Mucosa of rectum (tissue), 2 donors: ENCODE results near the gene CACNG8.
"Not testable (repeated sequence)": the region's sequence is repeated elsewhere in the genome, so short reads cannot be mapped to it uniquely, and the experiment has no call there.

ENCODE experiments used
- H3K27ac ChIP-seq, 2 donors: one replicate each; pipeline ENCODE4 v1.7.0; 2013; ENCODE audit warnings: inconsistent platforms in 2 of 2, low read depth in 2 of 2, low read length in 2 of 2
- H3K27me3 ChIP-seq, 2 donors: one replicate each; pipeline ENCODE4 v1.7.0; 2013; ENCODE audit warnings: low read length in 2 of 2; ENCODE audit not compliant: control insufficient read depth in 2 of 2, insufficient read depth in 2 of 2
- H3K36me3 ChIP-seq, 2 donors: one replicate each; pipeline ENCODE4 v1.7.0; 2013; ENCODE audit warnings: low read length in 2 of 2; ENCODE audit not compliant: control insufficient read depth in 2 of 2, insufficient read depth in 2 of 2
- H3K4me1 ChIP-seq, 2 donors: one replicate each; pipeline ENCODE4 v1.7.0; 2013; ENCODE audit warnings: low read length in 2 of 2, mild to moderate bottlenecking in 1 of 2; ENCODE audit not compliant: control insufficient read depth in 2 of 2, insufficient read depth in 2 of 2
- H3K4me3 ChIP-seq, 2 donors: one replicate each; pipeline ENCODE4 v1.7.0; 2013; ENCODE audit warnings: low read length in 2 of 2
- H3K9ac ChIP-seq, 2 donors: one replicate each; pipeline ENCODE4 v1.7.0; 2013; ENCODE audit warnings: low read length in 2 of 2, low read depth in 1 of 2, mild to moderate bottlenecking in 1 of 2
- H3K9me3 ChIP-seq, 2 donors: one replicate each; pipeline ENCODE4 v1.7.0; 2013; ENCODE audit warnings: low read length in 2 of 2; ENCODE audit not compliant: control insufficient read depth in 2 of 2
- donor health status: healthy.
- donor health status: Normal muscosa, but diverticular disease.

CACNG8 gene

GRCh38 chr19:53945998-53946397 is 16.7 kb upstream of the CACNG8 start:
- Histone ChIP-seq H3K4me1 (no peaks in the 10 kb centered on the region), H3K27me3 (peaks cover 0 to 18% of the 10 kb centered on the region in 2 donors), H3K9me3 (no peaks in the 10 kb centered on the region), H3K27ac (no peak overlapping the region), H3K4me3 (no peak overlapping the region), H3K9ac (no peak overlapping the region), H3K36me3 (no peaks in the 10 kb centered on the region)

DNA sequence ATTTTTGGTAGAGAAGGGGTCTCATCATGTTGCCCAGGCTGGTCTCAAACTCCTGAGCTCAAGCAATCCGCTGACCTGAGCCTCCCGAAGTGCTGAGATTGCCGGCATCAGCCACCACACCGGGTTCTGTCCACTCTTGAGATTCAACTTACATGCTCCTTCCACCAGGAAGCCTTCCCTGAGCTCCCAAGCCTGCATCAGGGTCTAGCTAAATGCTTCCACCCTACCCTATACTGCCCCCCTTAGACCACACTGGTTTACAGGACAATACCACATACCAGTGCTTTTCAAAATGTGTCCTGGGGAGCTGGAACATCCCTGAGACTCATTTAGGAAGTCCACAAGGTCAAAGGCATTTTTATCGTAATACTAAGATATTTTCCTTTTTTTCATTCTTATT is 15.1 kb upstream of the CACNG8 start:
- Histone ChIP-seq H3K36me3 (no peaks in the 10 kb centered on the region), H3K27me3 (peaks cover 0 to 13% of the 10 kb centered on the region in 2 donors), H3K4me3 (no peak overlapping the region), H3K27ac (no peak overlapping the region), H3K9me3 (no peaks in the 10 kb centered on the region), H3K4me1 (no peaks in the 10 kb centered on the region), H3K9ac (no peak overlapping the region)

DNA sequence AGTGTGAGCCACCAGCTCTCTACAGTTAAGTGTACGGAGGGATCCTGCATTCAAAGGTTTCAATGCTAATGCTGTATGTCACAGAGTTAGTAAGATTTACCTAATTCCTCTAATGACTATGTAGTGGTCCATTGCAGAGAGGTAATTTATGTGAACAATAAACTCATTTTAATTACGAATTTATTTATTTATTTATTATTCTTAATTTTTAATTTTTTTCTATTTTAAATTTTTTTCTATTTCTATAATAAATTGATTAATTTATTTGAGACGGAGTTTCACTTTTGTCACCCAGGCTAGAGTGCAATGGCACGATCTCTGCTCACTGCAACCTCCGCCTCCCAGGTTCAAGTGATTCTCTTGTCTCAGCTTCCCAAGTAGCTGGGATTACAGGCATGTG is 14.1 kb upstream of the CACNG8 start:
- not testable (repeated sequence) for H3K9ac ChIP-seq, H3K9me3 ChIP-seq, H3K36me3 ChIP-seq, H3K4me1 ChIP-seq, H3K27me3 ChIP-seq, H3K27ac ChIP-seq, H3K4me3 ChIP-seq

DNA sequence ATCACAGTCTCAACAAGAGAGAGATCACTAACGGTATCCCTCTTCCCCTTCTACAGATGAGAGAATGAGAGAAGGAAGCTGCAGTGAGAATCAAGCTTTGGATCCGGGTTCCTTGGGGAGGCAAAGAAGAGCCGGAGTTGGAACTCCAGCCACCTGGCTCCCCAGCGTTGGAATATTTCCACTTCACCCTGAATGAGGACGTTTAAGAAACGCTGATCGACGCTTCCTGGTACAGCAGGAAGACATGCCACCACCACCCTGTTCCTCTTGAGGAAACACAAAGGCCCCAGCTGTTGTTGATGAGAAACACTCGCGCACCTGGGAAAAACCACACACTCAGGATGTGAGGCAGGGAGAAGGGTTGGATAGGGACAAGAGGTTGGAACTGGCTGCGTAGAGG is 11.3 kb upstream of the CACNG8 start:
- no peaks in the 10 kb centered on the region for H3K4me1 ChIP-seq
- no peaks in the 10 kb centered on the region for H3K36me3 ChIP-seq
- peaks cover 0 to 2% of the 10 kb centered on the region in 2 donors for H3K27me3 ChIP-seq

DNA sequence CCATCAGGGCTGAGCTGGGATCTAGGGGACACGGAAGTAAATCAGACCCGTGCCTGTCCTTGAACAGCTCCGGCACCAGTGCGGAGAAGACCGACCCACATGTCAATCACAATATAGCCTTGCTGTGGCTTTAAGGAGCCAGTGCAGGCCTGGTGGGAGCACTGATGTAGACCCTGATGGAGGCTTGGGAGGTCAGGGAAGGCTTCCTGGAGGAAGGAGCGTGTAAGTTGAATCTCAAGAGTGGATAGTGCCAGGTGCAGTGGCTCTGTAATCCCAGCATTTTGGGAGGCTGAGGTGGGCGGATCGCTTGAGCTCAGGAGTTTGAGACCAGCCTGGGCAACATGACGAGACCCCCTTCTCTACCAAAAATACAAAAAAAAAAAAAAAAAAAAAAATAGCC is 10.8 kb upstream of the CACNG8 start:
- H3K27ac ChIP-seq: no peak overlapping the region
- no peak overlapping the region for H3K4me3 ChIP-seq
- no peaks in the 10 kb centered on the region for H3K9me3 ChIP-seq
- H3K9ac ChIP-seq: no peak overlapping the region
- peaks cover 0 to 2% of the 10 kb centered on the region in 2 donors for H3K27me3 ChIP-seq
- no peaks in the 10 kb centered on the region for H3K4me1 ChIP-seq
- H3K36me3 ChIP-seq: no peaks in the 10 kb centered on the region

More for the DNA sequence above, 11.3 kb upstream of the CACNG8 start:
- Histone ChIP-seq H3K27ac (no peak overlapping the region), H3K4me3 (no peak overlapping the region), H3K9me3 (no peaks in the 10 kb centered on the region), H3K9ac (no peak overlapping the region)

DNA sequence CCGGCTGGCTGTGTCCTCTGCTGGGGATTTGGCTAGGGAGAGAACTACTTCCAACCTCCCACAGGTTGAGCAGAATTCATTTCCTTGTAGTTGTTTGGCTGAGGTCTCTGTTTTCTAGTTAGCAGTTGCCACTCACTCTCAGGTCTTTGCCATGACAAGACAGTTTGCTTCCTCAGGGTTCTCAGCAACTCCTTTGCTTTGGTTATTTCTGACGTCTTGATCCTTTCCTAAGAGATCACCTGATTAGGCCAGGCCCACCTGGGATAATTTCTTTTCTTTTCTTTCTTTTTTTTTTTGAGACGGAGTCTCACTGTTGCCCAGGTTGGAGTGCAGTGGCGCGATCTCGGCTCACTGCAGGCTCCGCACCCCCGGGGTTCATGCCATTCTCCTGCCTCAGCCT is 9.4 kb upstream of the CACNG8 start:
- no peak overlapping the region for H3K4me3 ChIP-seq
- H3K9me3 ChIP-seq: no peaks in the 10 kb centered on the region
- H3K27me3 ChIP-seq: peaks cover 8 to 9% of the 10 kb centered on the region in 2 donors
- H3K4me1 ChIP-seq: no peaks in the 10 kb centered on the region
- no peaks in the 10 kb centered on the region for H3K36me3 ChIP-seq
- no peak overlapping the region for H3K27ac ChIP-seq
- H3K9ac ChIP-seq: no peak overlapping the region

DNA sequence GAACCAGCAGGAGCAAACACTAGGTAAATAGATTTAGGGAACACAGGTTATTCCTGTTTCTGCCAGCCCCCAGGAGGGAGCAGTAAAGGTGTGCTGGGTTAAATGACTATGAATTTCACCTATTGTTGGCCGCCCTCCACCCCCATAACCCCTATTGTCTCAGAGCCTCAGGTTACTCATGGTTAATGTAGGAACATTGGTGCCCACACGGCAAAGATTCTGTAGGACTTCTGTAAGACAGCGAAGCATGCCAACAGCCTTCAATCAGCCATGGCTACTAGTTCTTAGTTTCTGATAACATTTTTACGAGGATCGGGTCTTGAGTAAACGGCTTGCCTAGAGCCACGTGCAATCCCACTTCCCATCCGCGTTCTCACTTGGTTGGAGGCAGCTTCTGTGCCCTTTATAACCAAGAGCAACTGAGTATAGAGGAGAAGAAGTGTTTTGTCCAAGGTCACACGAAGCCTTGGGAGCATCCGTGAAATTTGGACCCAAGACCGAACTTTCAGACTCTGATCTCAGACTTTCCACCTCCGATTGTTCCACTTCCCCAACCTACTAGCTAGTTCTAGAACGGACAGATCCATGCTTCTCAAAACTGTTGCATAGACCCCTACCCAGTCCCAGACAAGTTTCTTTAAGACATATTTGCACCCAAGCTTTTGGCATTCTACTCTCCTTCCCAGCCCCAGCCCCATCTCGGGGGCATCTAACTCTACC is 5.1 kb upstream of the CACNG8 start:
- H3K27ac ChIP-seq: no peak overlapping the region

GRCh38 chr19:53958168-53958571 is 4.6 kb upstream of the CACNG8 start:
- H3K27ac ChIP-seq: no peak overlapping the region
- no peaks in the 10 kb centered on the region for H3K36me3 ChIP-seq
- H3K9me3 ChIP-seq: no peaks in the 10 kb centered on the region
- no peak overlapping the region for H3K4me3 ChIP-seq
- H3K4me1 ChIP-seq: no peaks in the 10 kb centered on the region
- H3K27me3 ChIP-seq: peaks cover 15 to 32% of the 10 kb centered on the region in 2 donors
- no peak overlapping the region for H3K9ac ChIP-seq

More for the DNA sequence above, 5.1 kb upstream of the CACNG8 start:
- Histone ChIP-seq H3K4me1 (no peaks in the 10 kb centered on the region), H3K4me3 (no peak overlapping the region), H3K9ac (no peak overlapping the region), H3K9me3 (no peaks in the 10 kb centered on the region), H3K36me3 (no peaks in the 10 kb centered on the region), H3K27me3 (peaks cover 15 to 32% of the 10 kb centered on the region in 2 donors)

- Histone ChIP-seq H3K27ac (no peak overlapping the region), H3K9me3 (no peaks in the 10 kb centered on the region), H3K27me3 (peaks cover 15 to 32% of the 10 kb centered on the region in 2 donors), H3K4me1 (no peaks in the 10 kb centered on the region), H3K9ac (no peak overlapping the region), H3K4me3 (no peak overlapping the region), H3K36me3 (no peaks in the 10 kb centered on the region)
Observed at GRCh38 chr19:53958823-53959757, 3.6 kb upstream of the CACNG8 start.

- Histone ChIP-seq H3K27ac (no peak overlapping the region), H3K27me3 (peaks cover 20 to 32% of the 10 kb centered on the region in 2 donors), H3K4me3 (no peak overlapping the region), H3K9ac (no peak overlapping the region), H3K36me3 (no peaks in the 10 kb centered on the region), H3K4me1 (no peaks in the 10 kb centered on the region), H3K9me3 (no peaks in the 10 kb centered on the region)
Observed at GRCh38 chr19:53960187-53960586, 2.5 kb upstream of the CACNG8 start.
